Measurements from ENCODE around the gene DDI2.

DNA sequence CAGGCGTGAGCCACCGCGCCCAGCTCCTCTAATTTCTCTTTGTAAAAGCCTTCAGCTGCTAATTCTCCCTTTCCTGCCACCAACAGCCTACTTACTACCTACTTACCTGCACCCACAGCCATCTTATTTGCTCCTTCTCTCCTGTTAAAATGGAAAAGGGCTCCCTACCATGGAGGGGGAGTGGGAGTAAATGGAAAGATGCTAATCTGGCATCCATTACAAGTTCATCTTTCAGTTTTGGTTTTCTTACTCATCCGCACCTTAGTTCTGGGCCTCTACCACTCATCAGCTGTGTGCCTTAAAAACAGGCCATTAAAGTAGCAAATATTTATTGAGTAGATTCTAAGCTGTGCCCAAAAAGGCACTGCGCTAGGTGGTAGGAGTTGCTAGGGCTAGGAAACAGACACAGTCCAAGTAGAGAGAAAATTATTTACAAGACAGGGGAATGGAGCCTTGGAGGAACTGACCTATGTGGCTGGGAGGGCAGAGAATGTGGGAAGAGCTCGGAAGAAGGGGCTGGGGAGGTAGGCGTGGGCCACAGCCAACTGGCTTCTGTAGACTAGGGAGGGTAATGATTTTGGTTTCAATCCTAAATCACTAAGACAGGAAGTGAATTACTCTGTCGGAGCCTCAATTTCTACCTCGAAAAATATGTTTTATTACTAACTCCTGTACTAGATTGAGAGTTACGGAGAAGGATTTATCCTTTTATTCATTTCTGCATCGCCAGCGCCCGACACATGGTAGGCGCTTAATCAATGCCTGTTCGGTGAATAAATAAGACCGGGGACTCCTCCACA is 685 bp upstream of the DDI2 start:
- TF ChIP-seq, protein P1, sequence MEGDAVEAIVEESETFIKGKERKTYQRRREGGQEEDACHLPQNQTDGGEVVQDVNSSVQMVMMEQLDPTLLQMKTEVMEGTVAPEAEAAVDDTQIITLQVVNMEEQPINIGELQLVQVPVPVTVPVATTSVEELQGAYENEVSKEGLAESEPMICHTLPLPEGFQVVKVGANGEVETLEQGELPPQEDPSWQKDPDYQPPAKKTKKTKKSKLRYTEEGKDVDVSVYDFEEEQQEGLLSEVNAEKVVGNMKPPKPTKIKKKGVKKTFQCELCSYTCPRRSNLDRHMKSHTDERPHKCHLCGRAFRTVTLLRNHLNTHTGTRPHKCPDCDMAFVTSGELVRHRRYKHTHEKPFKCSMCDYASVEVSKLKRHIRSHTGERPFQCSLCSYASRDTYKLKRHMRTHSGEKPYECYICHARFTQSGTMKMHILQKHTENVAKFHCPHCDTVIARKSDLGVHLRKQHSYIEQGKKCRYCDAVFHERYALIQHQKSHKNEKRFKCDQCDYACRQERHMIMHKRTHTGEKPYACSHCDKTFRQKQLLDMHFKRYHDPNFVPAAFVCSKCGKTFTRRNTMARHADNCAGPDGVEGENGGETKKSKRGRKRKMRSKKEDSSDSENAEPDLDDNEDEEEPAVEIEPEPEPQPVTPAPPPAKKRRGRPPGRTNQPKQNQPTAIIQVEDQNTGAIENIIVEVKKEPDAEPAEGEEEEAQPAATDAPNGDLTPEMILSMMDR (conservative IDR thresholded peaks at IDR 0.05), result no peak
- no peak for TF ChIP-seq ZFX (IDR thresholded peaks at IDR 0.05)

Data from C4-2B (cell line).